Ascending aorta (tissue), 2 donors: ENCODE results near the gene TP53I11. TPM values are rescaled to one million over a fixed set of nuclear protein-coding genes. Genes with fewer than 3 reads are reported as not detected.

Experiments
- DNase-seq, 2 donors: peaks; one replicate each; pipeline ENCODE4 v3.0.0-alpha.2; 2019; ENCODE audit warnings: low spot score in 2 of 2
- H3K27ac ChIP-seq, 2 donors: fragments of 200-600 bp; sonication (generic); one replicate each; pipeline ENCODE4 v1.5.1; 2016 to 2017; ENCODE audit warnings: mild to moderate bottlenecking in 1 of 2
- H3K27me3 ChIP-seq: fragments of 200-600 bp; sonication (generic); one replicate; pipeline ENCODE4 v1.5.1; 2017
- H3K36me3 ChIP-seq, 2 donors: fragments of 200-600 bp; sonication (generic); one replicate each; pipeline ENCODE4 v1.5.1; 2016
- H3K4me1 ChIP-seq, 2 donors: fragments of 200-600 bp; sonication (generic); one replicate each; pipeline ENCODE4 v1.5.1; 2016 to 2017; ENCODE audit warnings: mild to moderate bottlenecking in 1 of 2
- H3K4me3 ChIP-seq, 2 donors: fragments of 200-600 bp; sonication (generic); one replicate each; pipeline ENCODE4 v1.5.1; 2016 to 2017; ENCODE audit warnings: mild to moderate bottlenecking in 1 of 2
- H3K9me3 ChIP-seq, 2 donors: fragments of 200-600 bp; sonication (generic); one replicate each; pipeline ENCODE4 v1.5.1; 2016
- CTCF ChIP-seq, 3 experiments: fragments of 200-600 bp in 2 of 3; fragments of 450-650 bp in 1 of 3; sonication (generic) in 2 of 3; IDR thresholded peaks; one replicate each; pipeline ENCODE4 v1.5.1; 2016 to 2019; ENCODE audit warnings: antibody characterized with exemption in 3 of 3, mild to moderate bottlenecking in 1 of 3, moderate library complexity in 1 of 3
- intact Hi-C: fragments of 100-400 bp; cut with DNase I; formaldehyde crosslinking; loops from one replicate; pipeline ENCODE4 v1.15.1; 2023
- total RNA-seq: library from RNA; depleted of rRNA; stranded (reverse); fragments of >200 nt; gene quantifications from one replicate; pipeline ENCODE4 v1.1.0, GENCODE V29; 2016

TP53I11 gene
- total RNA-seq, 1 donor from 2014 or later: 266 TPM

GRCh38 chr11:44942029-44942955, 8.4 kb downstream of the TP53I11 start:
- no peak for TF ChIP-seq CTCF (IDR thresholded peaks at IDR 0.05)
- Histone ChIP-seq H3K27ac (no peak overlapping the region), H3K4me1 (peaks cover 0 to 3% of the 10 kb centered on the region in 2 donors), H3K9me3 (no peaks in the 10 kb centered on the region), H3K4me3 (no peak overlapping the region), H3K36me3 (peaks cover 0 to under 1% of the 10 kb centered on the region in 2 donors), H3K27me3 (no peaks in the 10 kb centered on the region)
- intact Hi-C loops: loop anchor here (10.0 kb wide), 1 partner anchor 863 kb away; the partner anchor contains the start of gene SLC35C1
- DNase-seq: no peak

- H3K9me3 ChIP-seq: no peaks in the 10 kb centered on the region
- intact Hi-C loops: loop anchor here (10.0 kb wide), 1 partner anchor 863 kb away; the partner anchor contains the start of gene SLC35C1
- peaks cover 0 to 4% of the 10 kb centered on the region in 2 donors for H3K36me3 ChIP-seq
- no peaks in the 10 kb centered on the region for H3K27me3 ChIP-seq
- peaks cover 0 to 3% of the 10 kb centered on the region in 2 donors for H3K4me1 ChIP-seq
- no peak for DNase-seq
- H3K27ac ChIP-seq: no peak overlapping the region
- no peak for TF ChIP-seq CTCF (IDR thresholded peaks at IDR 0.05)
- H3K4me3 ChIP-seq: no peak overlapping the region
Measured at GRCh38 chr11:44941259-44942021, 9.2 kb downstream of the TP53I11 start.

GRCh38 chr11:44940835-44941234, 9.8 kb downstream of the TP53I11 start:
- intact Hi-C loops: loop anchor here (10.0 kb wide), 1 partner anchor 864 kb away; the partner anchor contains the start of gene SLC35C1
- H3K4me1 ChIP-seq: peaks cover 0 to 3% of the 10 kb centered on the region in 2 donors

GRCh38 chr11:44940404-44940803, 10.3 kb downstream of the TP53I11 start:
- no peak for DNase-seq
- H3K4me1 ChIP-seq: peaks cover 0 to 3% of the 10 kb centered on the region in 2 donors
- H3K4me3 ChIP-seq: no peak overlapping the region
- H3K36me3 ChIP-seq: peaks cover 0 to 4% of the 10 kb centered on the region in 2 donors
- intact Hi-C loops: loop anchor here (10.0 kb wide), 1 partner anchor 864 kb away; the partner anchor contains the start of gene SLC35C1
- no peak for TF ChIP-seq CTCF (IDR thresholded peaks at IDR 0.05)
- no peaks in the 10 kb centered on the region for H3K27me3 ChIP-seq
- H3K27ac ChIP-seq: no peak overlapping the region
- no peaks in the 10 kb centered on the region for H3K9me3 ChIP-seq

More at GRCh38 chr11:44940835-44941234, 9.8 kb downstream of the TP53I11 start:
- no peak for TF ChIP-seq CTCF (IDR thresholded peaks at IDR 0.05)
- H3K9me3 ChIP-seq: no peaks in the 10 kb centered on the region
- no peak overlapping the region for H3K4me3 ChIP-seq
- H3K27ac ChIP-seq: no peak overlapping the region
- peaks cover 0 to 4% of the 10 kb centered on the region in 2 donors for H3K36me3 ChIP-seq
- DNase-seq: no peak
- no peaks in the 10 kb centered on the region for H3K27me3 ChIP-seq

GRCh38 chr11:44939673-44940395, 10.8 kb downstream of the TP53I11 start:
- intact Hi-C loops: loop anchor here (5.0 to 10.0 kb wide), 2 partner anchors 392 to 865 kb away; partner anchors contain the start of gene SLC35C1
- H3K27me3 ChIP-seq: no peaks in the 10 kb centered on the region
- no peak for DNase-seq
- H3K4me1 ChIP-seq: peaks cover 0 to 3% of the 10 kb centered on the region in 2 donors
- H3K9me3 ChIP-seq: no peaks in the 10 kb centered on the region
- no peak overlapping the region for H3K27ac ChIP-seq
- peaks cover 0 to 4% of the 10 kb centered on the region in 2 donors for H3K36me3 ChIP-seq
- no peak overlapping the region for H3K4me3 ChIP-seq
- no peak for TF ChIP-seq CTCF (IDR thresholded peaks at IDR 0.05)
